Adrenal gland (tissue), 12 donors: ENCODE data around the gene NCAPG2. TPM values are rescaled to one million over a fixed set of nuclear protein-coding genes. Genes with fewer than 3 reads are reported as not detected.

Source experiments
- DNase-seq, 7 donors: peaks; one replicate each; pipeline ENCODE4 v3.0.0-alpha.2; 2019 to 2020
- H3K27ac ChIP-seq, 5 donors: fragments of 200-600 bp; sonication (generic) in 4 of 5; 1 replicate in 3 of 5; 2 replicates in 2 of 5; pipeline versions ENCODE4 v1.5.1 to v1.8.0; 2016 to 2020; ENCODE audit warnings: mild to moderate bottlenecking in 1 of 5
- H3K27me3 ChIP-seq: fragments of 200-600 bp; 2 replicates; pipeline ENCODE4 v1.8.0; 2021
- H3K36me3 ChIP-seq, 2 donors: fragments of 200-600 bp; replicated peaks in 1 of 2; 1 replicate in 1 of 2; 2 replicates in 1 of 2; pipeline versions ENCODE4 v1.5.1 to v1.8.0; 2018 to 2022
- H3K4me1 ChIP-seq, 2 donors: fragments of 200-600 bp; replicated peaks in 1 of 2; 1 replicate in 1 of 2; 2 replicates in 1 of 2; pipeline versions ENCODE4 v1.5.1 to v1.8.0; 2018 to 2021
- H3K4me3 ChIP-seq, 4 donors: fragments of 200-600 bp; sonication (generic) in 3 of 4; one replicate each; pipeline ENCODE4 v1.5.1; 2016 to 2018
- H3K9me3 ChIP-seq, 3 donors: fragments of 200-600 bp; sonication (generic) in 1 of 3; replicated peaks in 1 of 3; 1 replicate in 2 of 3; 2 replicates in 1 of 3; pipeline versions ENCODE4 v1.5.1 to v1.8.0; 2016 to 2021
- CTCF ChIP-seq, 6 experiments: fragments of 450-650 bp in 4 of 6; fragments of 200-600 bp in 2 of 6; sonication (generic) in 1 of 6; IDR thresholded peaks; 1 replicate in 5 of 6; 2 replicates in 1 of 6; pipeline versions ENCODE4 v1.5.1 to v1.8.0; 2016 to 2021; ENCODE audit warnings: antibody characterized with exemption in 6 of 6, mild to moderate bottlenecking in 2 of 6, moderate library complexity in 1 of 6
- POLR2A ChIP-seq, 2 donors: fragments of 450-650 bp; IDR thresholded peaks; one replicate each; pipeline ENCODE4 v1.6.1; 2017; ENCODE audit warnings: antibody characterized with exemption in 2 of 2, mild to moderate bottlenecking in 2 of 2, moderate library complexity in 1 of 2
- WGBS, 4 donors: extraction: QIAGEN DNeasy Blood & Tissue Kit in 2 of 4; methylation state at CpG; one replicate each; pipeline versions ENCODE4 v1.1.5 to v1.1.7; 2013 to 2017; 5-methylcytosine and 5-hydroxymethylcytosine counted together
- intact Hi-C, 2 donors: fragments of 100-400 bp; cut with DNase I; formaldehyde crosslinking; loops; one replicate each; pipeline versions ENCODE4 v1.14.1 to v1.15.0; 2022 to 2023
- polyA plus RNA-seq, 3 donors: library from polyadenylated mRNA; stranded (reverse); fragments of 200-250 nt in 2 of 3; fragments of 350-450 nt in 1 of 3; fragmentation: Illumina TruSeq in 1 of 3; extraction: RNeasy Lipid Tissue Mini Kit (QIAGEN cat#74804) in 1 of 3; gene quantifications; one replicate each; pipeline ENCODE4 v1.2.3, GENCODE V29; 2013 to 2014
- total RNA-seq, 9 donors: library from RNA; depleted of rRNA in 4 of 9; stranded (reverse); fragments of >200 nt in 4 of 9; fragments of 120-200 nt in 1 of 9; fragmentation: NEBNext Ultra II Directional in 1 of 9; extraction: Animal tissue kit (Norgen Biotek cat#: 25700) in 1 of 9; gene quantifications; one replicate each; pipeline versions ENCODE4 v1.1.0 to v1.2.4, GENCODE V29; 2013 to 2023
- donor health status: healthy with polysubstance abuse.
- donor health status: Bipolar disorder and iron deficiency.
- donor health status: DM: yes; HTN: yes; CAD: no.
- donor health status: DM: no; HTN: no; CAD: no.
- donor health status: DM: no; HTN: no; CAD: no.
- donor health status: DM: yes; HTN: yes; CAD: no.

The NCAPG2 gene
- total and polyA plus RNA-seq, 12 donors: 1.6 to 11.6 (median 5.9) TPM

DNA sequence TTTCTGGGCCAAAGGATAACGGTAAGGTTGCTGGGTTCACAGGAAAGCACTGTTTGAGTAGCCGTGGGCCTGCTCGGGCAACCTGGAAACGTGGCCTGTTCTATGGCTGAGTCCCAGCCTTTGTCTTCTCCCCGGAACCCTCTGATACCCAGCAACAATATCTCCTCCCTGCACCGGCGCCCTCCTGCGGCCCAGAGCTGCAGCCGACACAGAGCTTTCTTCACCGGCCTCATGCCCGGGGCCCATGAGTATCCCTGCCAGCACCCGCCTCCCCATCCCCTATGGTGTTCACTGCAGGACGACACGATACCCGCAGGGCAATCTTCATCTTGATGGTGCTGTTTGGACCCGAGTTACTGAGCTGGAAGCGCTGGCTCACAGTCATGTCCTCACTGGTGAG, 38.6 kb upstream of the NCAPG2 start:
- peaks cover 0 to 13% of the 10 kb centered on the region in 2 donors for H3K4me1 ChIP-seq
- no peak overlapping the region for H3K4me3 ChIP-seq
- no peak for TF ChIP-seq POLR2A (IDR thresholded peaks at IDR 0.05)
- TF ChIP-seq CTCF (IDR thresholded peaks at IDR 0.05): no peak
- 92 to 96% (median 94%) methylated on average over 15 to 17 of the region's 17 CpGs for whole genome bisulfite sequencing, 4 donors
- DNase-seq: no peak
- intact Hi-C loops: no loop called here
- peaks cover 0 to 62% of the 10 kb centered on the region in 2 donors for H3K36me3 ChIP-seq
- no peak overlapping the region for H3K27ac ChIP-seq
- H3K27me3 ChIP-seq: no peaks in the 10 kb centered on the region
- H3K9me3 ChIP-seq: no peaks in the 10 kb centered on the region

- no peak overlapping the region for H3K4me3 ChIP-seq
- no peak for TF ChIP-seq POLR2A (IDR thresholded peaks at IDR 0.05)
- no peak for TF ChIP-seq CTCF (IDR thresholded peaks at IDR 0.05)
- H3K27me3 ChIP-seq: no peaks in the 10 kb centered on the region
- no peak overlapping the region for H3K27ac ChIP-seq
- peaks cover 0 to 13% of the 10 kb centered on the region in 2 donors for H3K4me1 ChIP-seq
- H3K9me3 ChIP-seq: no peaks in the 10 kb centered on the region
- intact Hi-C loops: no loop called here
- DNase-seq: no peak
- WGBS, 4 donors: 93 to 98% (median 96%) methylated on average over 16 to 19 of the region's 19 CpGs
- H3K36me3 ChIP-seq: peaks cover 0 to 55% of the 10 kb centered on the region in 2 donors
These were observed 37.6 kb upstream of the NCAPG2 start for GRCh38 chr7:158742065-158742821.

DNA sequence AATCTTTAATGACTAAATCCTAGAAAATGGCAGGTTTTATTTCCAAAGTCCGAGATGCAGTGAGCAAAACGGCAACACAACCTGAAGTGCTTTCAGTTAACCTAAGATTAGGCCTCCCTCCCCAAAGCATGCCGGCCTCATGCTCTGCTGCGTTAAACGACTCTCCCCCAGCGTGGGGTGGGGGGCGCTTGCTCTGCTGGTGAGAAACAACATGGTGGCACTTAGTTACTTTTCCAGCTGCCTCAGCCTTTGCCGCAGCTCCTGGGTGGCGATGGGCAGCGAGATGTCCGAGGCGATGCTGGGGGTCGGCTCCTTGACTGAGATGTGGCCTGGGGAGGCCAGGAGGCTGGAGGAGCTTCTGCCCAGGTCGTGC, 36.7 kb upstream of the NCAPG2 start:
- TF ChIP-seq POLR2A (IDR thresholded peaks at IDR 0.05) (no peak), CTCF (IDR thresholded peaks at IDR 0.05) (no peak)
- no peak overlapping the region for H3K4me3 ChIP-seq
- DNase-seq: no peak
- intact Hi-C loops: no loop called here
- no peaks in the 10 kb centered on the region for H3K27me3 ChIP-seq
- no peaks in the 10 kb centered on the region for H3K9me3 ChIP-seq
- H3K36me3 ChIP-seq: peaks cover 0 to 61% of the 10 kb centered on the region in 2 donors
- peaks cover 0 to 13% of the 10 kb centered on the region in 2 donors for H3K4me1 ChIP-seq
- 84 to 92% (median 91%) methylated on average over 7 to 14 of the region's 14 CpGs for WGBS, 4 donors
- H3K27ac ChIP-seq: peak overlapping the region in 2 of 5 donors; percentile 3 to 58

DNA sequence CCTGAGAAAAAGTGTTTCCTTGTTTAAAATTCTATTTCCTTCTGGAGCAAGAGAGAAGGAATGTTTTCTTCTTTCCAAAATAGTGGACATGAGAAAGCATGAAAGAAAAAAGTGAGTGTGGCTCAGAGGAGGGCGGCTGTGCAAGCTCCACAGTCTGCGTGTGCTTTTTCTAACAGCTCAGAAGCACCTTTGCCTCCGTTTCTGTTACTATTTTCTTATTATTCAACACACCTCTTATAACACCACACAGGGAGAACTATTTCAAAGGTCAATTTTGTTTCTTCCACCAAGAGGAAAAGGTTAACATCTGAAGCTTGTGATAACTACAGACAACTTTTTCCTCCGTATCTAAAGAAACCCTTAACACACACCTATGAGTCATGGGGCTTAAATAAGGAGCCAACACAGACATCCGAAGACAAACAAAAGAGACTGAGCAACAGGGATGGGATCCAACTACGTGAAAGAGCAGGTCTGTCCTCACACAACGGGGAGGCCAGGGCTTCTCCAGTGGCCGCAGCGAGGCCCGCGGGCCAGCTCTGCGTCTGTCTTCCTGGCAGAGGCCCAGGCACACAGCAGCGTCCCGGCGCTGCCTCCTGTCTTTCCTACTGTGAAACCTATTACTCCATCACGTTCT, 36.2 kb upstream of the NCAPG2 start:
- H3K4me1 ChIP-seq: peaks cover 0 to 13% of the 10 kb centered on the region in 2 donors
- peaks cover 0 to 63% of the 10 kb centered on the region in 2 donors for H3K36me3 ChIP-seq
- DNase-seq: peak in 3 of 7 donors; percentile 37 to 53 (median 52)
- H3K27me3 ChIP-seq: no peaks in the 10 kb centered on the region
- TF ChIP-seq POLR2A (IDR thresholded peaks at IDR 0.05) (no peak), CTCF (IDR thresholded peaks at IDR 0.05) (no peak)
- H3K27ac ChIP-seq: peak overlapping the region in 3 of 5 donors; percentile 3 to 58 (median 47)
- intact Hi-C loops: no loop called here
- H3K9me3 ChIP-seq: no peaks in the 10 kb centered on the region
- H3K4me3 ChIP-seq: no peak overlapping the region
- 64 to 71% (median 69%) methylated on average over 16 of the region's 16 CpGs for WGBS, 4 donors
